ENCODE measurements around the gene EXO1.

- TF ChIP-seq GATA2 (IDR thresholded peaks at IDR 0.05; ENCODE audit: low read depth, low read length) (no peak), GATA3 (IDR thresholded peaks at IDR 0.05; ENCODE audit: low read depth, low read length) (no peak)
These were observed 22.3 kb downstream of the EXO1 start for GRCh38 chr1:241870336-241870735.
